Stomach (tissue), 9 donors: Measurements from ENCODE around the gene CAPN10. TPM values are rescaled to one million over a fixed set of nuclear protein-coding genes. Genes with fewer than 3 reads are reported as not detected.
"Not testable (repeated sequence)": the region's sequence is repeated elsewhere in the genome, so short reads cannot be mapped to it uniquely, and the experiment has no call there.

Experiments
- DNase-seq, 2 donors: peaks; one replicate each; pipeline versions ENCODE4 v3.0.0 to v3.0.0-alpha.2; 2013 to 2019
- H3K27ac ChIP-seq, 5 donors: fragments of 200-600 bp in 4 of 5; sonication (generic) in 4 of 5; one replicate each; pipeline ENCODE4 v1.5.1; 2013 to 2019; ENCODE audit warnings: mild to moderate bottlenecking in 1 of 5, moderate library complexity in 1 of 5
- H3K27me3 ChIP-seq, 3 donors: fragments of 200-600 bp; sonication (generic); one replicate each; pipeline ENCODE4 v1.5.1; 2017 to 2019; ENCODE audit warnings: mixed run types in 1 of 3
- H3K36me3 ChIP-seq, 4 donors: fragments of 200-600 bp; sonication (generic); 1 replicate in 3 of 4; 2 replicates in 1 of 4; pipeline ENCODE4 v1.5.1; 2016 to 2019
- H3K4me1 ChIP-seq, 4 donors: fragments of 200-600 bp; sonication (generic); one replicate each; pipeline ENCODE4 v1.5.1; 2016 to 2019
- H3K4me3 ChIP-seq, 4 donors: fragments of 200-600 bp; sonication (generic) in 3 of 4; one replicate each; pipeline ENCODE4 v1.5.1; 2016 to 2019; ENCODE audit warnings: mild to moderate bottlenecking in 1 of 4
- H3K9me3 ChIP-seq, 4 donors: fragments of 200-600 bp; sonication (generic); one replicate each; pipeline ENCODE4 v1.5.1; 2016 to 2019
- CTCF ChIP-seq, 7 experiments: fragments of 450-650 bp in 4 of 7; fragments of 200-600 bp in 3 of 7; sonication (generic) in 3 of 7; IDR thresholded peaks; one replicate each; pipeline ENCODE4 v1.5.1; 2016 to 2019; ENCODE audit warnings: antibody characterized with exemption in 7 of 7, control low read depth in 2 of 7, mild to moderate bottlenecking in 1 of 7
- EP300 ChIP-seq: sonication (generic); formaldehyde crosslinking; IDR thresholded peaks from one replicate; pipeline ENCODE4 v1.6.1; 2017; ENCODE audit warnings: antibody characterized with exemption
- POLR2A ChIP-seq, 4 donors: fragments of 450-650 bp; IDR thresholded peaks; one replicate each; pipeline ENCODE4 v1.6.1; 2016; ENCODE audit warnings: antibody characterized with exemption in 4 of 4, control low read depth in 2 of 4, mild to moderate bottlenecking in 1 of 4, moderate library complexity in 1 of 4
- POLR2AphosphoS5 ChIP-seq, 3 donors: sonication (generic); formaldehyde crosslinking; IDR thresholded peaks; one replicate each; pipeline ENCODE4 v1.6.1; 2016; ENCODE audit warnings: antibody characterized with exemption in 3 of 3
- WGBS, 5 donors: extraction: QIAGEN DNeasy Blood & Tissue Kit in 3 of 5; methylation state at CpG; one replicate each; pipeline versions ENCODE4 v1.1.5 to v1.1.7; 2013 to 2018; 5-methylcytosine and 5-hydroxymethylcytosine counted together
- intact Hi-C: fragments of 100-400 bp; cut with DNase I; formaldehyde crosslinking; loops from one replicate; pipeline ENCODE4 v1.15.1; 2023; ENCODE audit warnings: low total_unique reads
- polyA plus RNA-seq, 3 donors: library from polyadenylated mRNA; stranded (reverse); fragments of 200-250 nt; gene quantifications; one replicate each; pipeline ENCODE4 v1.2.3, GENCODE V29; 2013
- total RNA-seq, 5 donors: library from RNA; depleted of rRNA; stranded (reverse); fragments of >200 nt; gene quantifications; one replicate each; pipeline versions ENCODE4 v1.1.0 to v1.2.3, GENCODE V29; 2014 to 2016
- donor health status: healthy with polysubstance abuse.
- donor health status: Bipolar disorder and iron deficiency.
- donor health status: healthy.

Gene CAPN10
- total and polyA plus RNA-seq, 8 donors: 17.7 to 197 (median 36.6) TPM

- TF ChIP-seq POLR2AphosphoS5 (IDR thresholded peaks at IDR 0.05) (peak; percentile 46 to 93 (median 92)), POLR2A (IDR thresholded peaks at IDR 0.05) (peak in 1 of 4 donors; percentile 43), EP300 (no peak), CTCF (IDR thresholded peaks at IDR 0.05) (peak in 4 of 7 experiments; percentile 19 to 41 (median 29))
- peak overlapping the region; percentile 98 to 99 (median 99) for H3K27ac ChIP-seq
- intact Hi-C loops: no loop called here
- peaks cover 51 to 80% (median 70%) of the 10 kb centered on the region in 4 donors for H3K4me1 ChIP-seq
- DNase-seq: peak; percentile 99 to 100
- WGBS, 5 donors: 0 to 2% (median 1%) methylated on average over 16 to 101 of the region's 101 CpGs
- H3K4me3 ChIP-seq: peak overlapping the region; percentile 59 to 81 (median 66)
- peaks cover 0 to 3% (median 0%) of the 10 kb centered on the region in 4 donors for H3K36me3 ChIP-seq
- no peaks in the 10 kb centered on the region for H3K9me3 ChIP-seq
- H3K27me3 ChIP-seq: peaks cover 0 to 9% (median 4%) of the 10 kb centered on the region in 3 donors
These were observed 25.8 kb upstream of the CAPN10 start for GRCh38 chr2:240560480-240561324.

- Histone ChIP-seq H3K9me3 (no peaks in the 10 kb centered on the region), H3K27ac (peak overlapping the region; percentile 96 to 99 (median 98)), H3K4me3 (peak overlapping the region; percentile 59 to 81 (median 66)), H3K27me3 (peaks cover 0 to 9% (median 4%) of the 10 kb centered on the region in 3 donors), H3K4me1 (peaks cover 59 to 87% (median 77%) of the 10 kb centered on the region in 4 donors), H3K36me3 (peaks cover 0 to 3% (median 0%) of the 10 kb centered on the region in 4 donors)
- intact Hi-C loops: no loop called here
- peak in 1 of 2 donors; percentile 55 for DNase-seq
- no peak for TF ChIP-seq CTCF (IDR thresholded peaks at IDR 0.05)
- TF ChIP-seq POLR2AphosphoS5 (IDR thresholded peaks at IDR 0.05): peak in 2 of 3 donors; percentile 9 to 32
- 7 to 28% (median 13%) methylated on average over 9 to 14 of the region's 14 CpGs for WGBS, 5 donors
These were observed 25.1 kb upstream of the CAPN10 start for GRCh38 chr2:240561325-240561971.

- intact Hi-C loops, DNase-seq, H3K27me3 ChIP-seq, H3K9me3 ChIP-seq, H3K4me3 ChIP-seq, H3K36me3 ChIP-seq: not testable (repeated sequence)
- 91 to 97% (median 96%) methylated on average over 17 of the region's 17 CpGs for WGBS, 5 donors
- Histone ChIP-seq H3K4me1 (peaks cover 58 to 88% (median 77%) of the 10 kb centered on the region in 4 donors), H3K27ac (peak overlapping the region in 2 of 5 donors; percentile 23 to 29)
These were observed 23.3 kb upstream of the CAPN10 start for GRCh38 chr2:240563231-240563630.

- peak overlapping the region; percentile 57 to 98 (median 96) for H3K27ac ChIP-seq
- WGBS, 5 donors: 91 to 94% (median 93%) methylated on average over 12 of the region's 12 CpGs
- no peak for TF ChIP-seq POLR2A (IDR thresholded peaks at IDR 0.05)
- no peak for TF ChIP-seq POLR2AphosphoS5 (IDR thresholded peaks at IDR 0.05)
- no peak for TF ChIP-seq CTCF (IDR thresholded peaks at IDR 0.05)
- no peak for TF ChIP-seq EP300
These were observed 22.5 kb upstream of the CAPN10 start for GRCh38 chr2:240563951-240564560.

More at GRCh38 chr2:240563951-240564560, 22.5 kb upstream of the CAPN10 start:
- Histone ChIP-seq H3K27me3 (no peaks in the 10 kb centered on the region), H3K4me1 (peaks cover 54 to 82% (median 71%) of the 10 kb centered on the region in 4 donors), H3K9me3 (no peaks in the 10 kb centered on the region), H3K36me3 (peaks cover 0 to 3% (median 0%) of the 10 kb centered on the region in 4 donors), H3K4me3 (no peak overlapping the region)
- DNase-seq: no peak
- intact Hi-C loops: no loop called here
